Measurements from ENCODE around the gene CHTF18. TPM values are rescaled to one million over a fixed set of nuclear protein-coding genes. Genes with fewer than 3 reads are reported as not detected.

The CHTF18 gene
- total and polyA plus RNA-seq, 10 donors = 8.9 to 55.0 (median 26.0) TPM

GRCh38 chr16:745739-746138 is 42.7 kb upstream of the CHTF18 start:
- H3K4me1 ChIP-seq = peaks cover 4 to 10% (median 7%) of the 10 kb centered on the region in 6 donors
- no peak overlapping the region for H3K27ac ChIP-seq
- intact Hi-C loops (cut with DNase I; ENCODE audit: low total_unique reads) = no loop called here
- DNase-seq = peak; percentile 78
- no peaks in the 10 kb centered on the region for H3K9me3 ChIP-seq
- H3K4me3 ChIP-seq = no peak overlapping the region
- WGBS, 5 donors = 3 to 13% (median 5%) methylated on average over 3 to 14 of the region's 14 CpGs
- H3K36me3 ChIP-seq = no peaks in the 10 kb centered on the region
- TF ChIP-seq CTCF (IDR thresholded peaks at IDR 0.05 in 8 of 11, conservative IDR thresholded peaks at IDR 0.05 in 3 of 11) (peak in 4 of 11 experiments; percentile 21 to 52 (median 34)), POLR2AphosphoS5 (IDR thresholded peaks at IDR 0.05) (no peak)
- peaks cover 0 to 24% (median 0%) of the 10 kb centered on the region in 7 donors for H3K27me3 ChIP-seq (replicated peaks in 1 of 7)

- peaks cover 0 to 24% (median 0%) of the 10 kb centered on the region in 7 donors for H3K27me3 ChIP-seq (replicated peaks in 1 of 7)
- no peak for TF ChIP-seq POLR2A (IDR thresholded peaks at IDR 0.05)
- TF ChIP-seq POLR2AphosphoS5 (IDR thresholded peaks at IDR 0.05) = no peak
- TF ChIP-seq CTCF (IDR thresholded peaks at IDR 0.05 in 8 of 11, conservative IDR thresholded peaks at IDR 0.05 in 3 of 11) = no peak
- no peak overlapping the region for H3K27ac ChIP-seq
- no peaks in the 10 kb centered on the region for H3K9me3 ChIP-seq
- H3K4me3 ChIP-seq = no peak overlapping the region
- no peak for DNase-seq
- no peaks in the 10 kb centered on the region for H3K36me3 ChIP-seq
- H3K4me1 ChIP-seq = peaks cover 0 to 2% (median 0%) of the 10 kb centered on the region in 6 donors
- WGBS, 5 donors = 76 to 90% (median 81%) methylated on average over 6 to 13 of the region's 13 CpGs
- intact Hi-C loops (cut with DNase I; ENCODE audit: low total_unique reads) = no loop called here
These were observed 41.8 kb upstream of the CHTF18 start for GRCh38 chr16:746637-747036.

- Histone ChIP-seq H3K9me3 (no peaks in the 10 kb centered on the region), H3K36me3 (no peaks in the 10 kb centered on the region), H3K27me3 (replicated peaks in 1 of 7) (peaks cover 0 to 17% (median 0%) of the 10 kb centered on the region in 7 donors), H3K4me1 (no peaks in the 10 kb centered on the region), H3K4me3 (no peak overlapping the region), H3K27ac (no peak overlapping the region)
- intact Hi-C loops (cut with DNase I; ENCODE audit: low total_unique reads) = no loop called here
- TF ChIP-seq POLR2A (IDR thresholded peaks at IDR 0.05) = no peak
- no peak for TF ChIP-seq CTCF (IDR thresholded peaks at IDR 0.05 in 8 of 11, conservative IDR thresholded peaks at IDR 0.05 in 3 of 11)
- no peak for TF ChIP-seq POLR2AphosphoS5 (IDR thresholded peaks at IDR 0.05)
- no peak for DNase-seq
- 82 to 92% (median 86%) methylated on average over 31 to 39 of the region's 39 CpGs for WGBS, 5 donors
These were observed 40.3 kb upstream of the CHTF18 start for GRCh38 chr16:747978-748746.

- Histone ChIP-seq H3K36me3 (no peaks in the 10 kb centered on the region), H3K4me1 (no peaks in the 10 kb centered on the region), H3K27ac (no peak overlapping the region), H3K27me3 (replicated peaks in 1 of 7) (peaks cover 0 to 15% (median 0%) of the 10 kb centered on the region in 7 donors), H3K4me3 (no peak overlapping the region), H3K9me3 (no peaks in the 10 kb centered on the region)
- WGBS, 5 donors = 70 to 96% (median 85%) methylated on average over 6 of the region's 6 CpGs
- no peak for TF ChIP-seq POLR2AphosphoS5 (IDR thresholded peaks at IDR 0.05)
- no peak for TF ChIP-seq POLR2A (IDR thresholded peaks at IDR 0.05)
- TF ChIP-seq CTCF (IDR thresholded peaks at IDR 0.05 in 8 of 11, conservative IDR thresholded peaks at IDR 0.05 in 3 of 11) = no peak
- intact Hi-C loops (cut with DNase I; ENCODE audit: low total_unique reads) = no loop called here
- DNase-seq = no peak
These were observed 39.4 kb upstream of the CHTF18 start for GRCh38 chr16:749010-749409.
